Skeletal muscle satellite cell (primary cell): ENCODE measurements around the gene EEF1A1. TPM values are rescaled to one million over a fixed set of nuclear protein-coding genes. Genes with fewer than 3 reads are reported as not detected.

ENCODE experiments used
- H3K27me3 ChIP-seq: 2 replicates; pipeline ENCODE4 v1.7.0; 2013; ENCODE audit warnings: low read length; ENCODE audit not compliant: control insufficient read depth, insufficient read depth
- H3K36me3 ChIP-seq: 2 replicates; pipeline ENCODE4 v1.7.0; 2013; ENCODE audit warnings: mild to moderate bottlenecking, control low read depth, low read length; ENCODE audit not compliant: insufficient read depth
- H3K4me1 ChIP-seq: 2 replicates; pipeline ENCODE4 v1.7.0; 2013; ENCODE audit warnings: low read length; ENCODE audit not compliant: control insufficient read depth, insufficient read depth
- H3K4me2 ChIP-seq: 2 replicates; pipeline ENCODE4 v1.7.0; 2013; ENCODE audit warnings: mild to moderate bottlenecking, low read length
- H3K4me3 ChIP-seq: 2 replicates; pipeline ENCODE4 v1.7.0; 2013; ENCODE audit warnings: low read length
- H3K9ac ChIP-seq: 2 replicates; pipeline ENCODE4 v1.7.0; 2013; ENCODE audit warnings: mild to moderate bottlenecking, low read depth, low read length, moderate library complexity
- H3K9me3 ChIP-seq: replicated peaks from 2 replicates; pipeline ENCODE4 v1.7.0; 2013; ENCODE audit warnings: mild to moderate bottlenecking, control low read depth, low read length
- small RNA-seq: library from RNA; depleted of rRNA; stranded (forward); fragments of <200 nt; gene quantifications from one replicate; pipeline ENCODE3, GENCODE V24; 2012

The EEF1A1 gene

GRCh38 chr6:73491377-73491776, 29.5 kb downstream of the EEF1A1 start:
- Histone ChIP-seq H3K27me3 (no peaks in the 10 kb centered on the region), H3K4me3 (no peak overlapping the region), H3K9me3 (no peaks in the 10 kb centered on the region), H3K9ac (no peak overlapping the region), H3K36me3 (peaks cover 39% of the 10 kb centered on the region), H3K4me1 (no peaks in the 10 kb centered on the region), H3K4me2 (no peak overlapping the region)

- no peaks in the 10 kb centered on the region for H3K4me1 ChIP-seq
- no peaks in the 10 kb centered on the region for H3K9me3 ChIP-seq
- H3K27me3 ChIP-seq: no peaks in the 10 kb centered on the region
- H3K4me3 ChIP-seq: no peak overlapping the region
- no peak overlapping the region for H3K9ac ChIP-seq
- no peak overlapping the region for H3K4me2 ChIP-seq
- H3K36me3 ChIP-seq: peaks cover 45% of the 10 kb centered on the region
Measured at GRCh38 chr6:73487473-73487872, 33.4 kb downstream of the EEF1A1 start.

GRCh38 chr6:73484438-73484837, 36.4 kb downstream of the EEF1A1 start:
- Histone ChIP-seq H3K36me3 (peaks cover 47% of the 10 kb centered on the region), H3K9me3 (no peaks in the 10 kb centered on the region), H3K27me3 (no peaks in the 10 kb centered on the region), H3K9ac (no peak overlapping the region), H3K4me2 (no peak overlapping the region), H3K4me3 (no peak overlapping the region), H3K4me1 (no peaks in the 10 kb centered on the region)

GRCh38 chr6:73481969-73482368, 38.9 kb downstream of the EEF1A1 start:
- no peak overlapping the region for H3K9ac ChIP-seq
- H3K4me3 ChIP-seq: no peak overlapping the region
- no peak overlapping the region for H3K4me2 ChIP-seq
- H3K4me1 ChIP-seq: no peaks in the 10 kb centered on the region
- H3K36me3 ChIP-seq: peaks cover 33% of the 10 kb centered on the region
- H3K9me3 ChIP-seq: no peaks in the 10 kb centered on the region
- H3K27me3 ChIP-seq: no peaks in the 10 kb centered on the region

- H3K4me2 ChIP-seq: no peak overlapping the region
- no peaks in the 10 kb centered on the region for H3K9me3 ChIP-seq
- H3K9ac ChIP-seq: no peak overlapping the region
- H3K27me3 ChIP-seq: no peaks in the 10 kb centered on the region
- no peak overlapping the region for H3K4me3 ChIP-seq
- no peaks in the 10 kb centered on the region for H3K4me1 ChIP-seq
- H3K36me3 ChIP-seq: peaks cover 28% of the 10 kb centered on the region
Measured at GRCh38 chr6:73477407-73477806, 43.4 kb downstream of the EEF1A1 start.

- H3K27me3 ChIP-seq: no peaks in the 10 kb centered on the region
- no peak overlapping the region for H3K4me2 ChIP-seq
- no peaks in the 10 kb centered on the region for H3K4me1 ChIP-seq
- peaks cover 28% of the 10 kb centered on the region for H3K36me3 ChIP-seq
- H3K9ac ChIP-seq: no peak overlapping the region
- no peaks in the 10 kb centered on the region for H3K9me3 ChIP-seq
- H3K4me3 ChIP-seq: no peak overlapping the region
Measured at GRCh38 chr6:73476723-73477122, 44.1 kb downstream of the EEF1A1 start.

- no peak overlapping the region for H3K9ac ChIP-seq
- H3K36me3 ChIP-seq: peaks cover 38% of the 10 kb centered on the region
- no peaks in the 10 kb centered on the region for H3K9me3 ChIP-seq
- H3K27me3 ChIP-seq: no peaks in the 10 kb centered on the region
- no peak overlapping the region for H3K4me2 ChIP-seq
- no peak overlapping the region for H3K4me3 ChIP-seq
- no peaks in the 10 kb centered on the region for H3K4me1 ChIP-seq
Measured at GRCh38 chr6:73471686-73472290, 49.0 kb downstream of the EEF1A1 start.

Small RNA genes lying within 50 kb of the gene (small RNA-seq; reads per million reads assigned to genes)
- not detected for gene AL603910.2
- gene RN7SL827P: not detected
